ENCODE measurements around the gene ARHGEF16.

The ARHGEF16 gene

DNA sequence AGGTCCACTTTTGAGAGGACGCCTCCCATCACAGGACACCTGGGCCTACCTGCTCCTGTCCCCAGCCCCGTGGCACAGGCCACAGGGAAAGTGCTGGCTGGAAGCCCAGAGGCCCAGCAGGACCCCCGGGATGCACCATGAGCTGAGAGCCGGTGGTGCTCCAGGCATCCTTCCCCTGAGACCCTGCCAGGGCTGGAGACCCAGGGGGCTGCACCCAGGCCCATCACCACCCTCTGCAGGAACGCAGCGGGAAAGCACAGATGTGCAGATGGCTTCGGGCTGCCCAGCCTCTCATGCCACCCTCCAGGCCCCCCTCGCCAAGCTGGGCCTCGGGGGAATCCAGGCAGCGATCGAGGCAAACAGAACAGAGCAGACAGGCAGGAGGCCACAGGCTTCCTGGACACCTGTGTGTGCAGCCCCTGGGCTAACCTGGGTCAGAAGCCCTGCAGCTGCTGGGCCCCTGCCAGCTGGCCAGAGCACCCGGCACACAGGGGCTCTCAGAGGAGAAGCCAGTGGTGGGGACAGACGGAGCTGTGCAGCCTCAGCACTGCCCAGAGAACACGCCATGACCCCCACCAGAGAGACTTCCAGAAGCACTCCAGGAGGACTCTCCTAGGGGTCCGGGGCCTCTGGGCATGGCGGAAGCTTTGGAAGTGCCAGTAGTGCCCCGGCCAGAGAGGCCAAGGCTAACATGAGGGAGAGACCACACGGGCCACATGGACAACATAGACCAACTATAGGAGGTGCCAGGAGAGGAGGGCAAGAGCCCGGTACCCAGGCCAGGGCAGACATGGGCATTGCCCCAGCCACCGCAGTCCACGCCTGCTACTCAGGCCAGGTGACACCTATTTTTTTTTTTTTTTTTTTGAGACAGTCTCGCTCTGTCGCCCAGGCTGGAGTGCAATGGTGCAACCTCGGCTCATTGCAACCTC, 71.4 kb downstream of the ARHGEF16 start:
- TF ChIP-seq, protein P1, sequence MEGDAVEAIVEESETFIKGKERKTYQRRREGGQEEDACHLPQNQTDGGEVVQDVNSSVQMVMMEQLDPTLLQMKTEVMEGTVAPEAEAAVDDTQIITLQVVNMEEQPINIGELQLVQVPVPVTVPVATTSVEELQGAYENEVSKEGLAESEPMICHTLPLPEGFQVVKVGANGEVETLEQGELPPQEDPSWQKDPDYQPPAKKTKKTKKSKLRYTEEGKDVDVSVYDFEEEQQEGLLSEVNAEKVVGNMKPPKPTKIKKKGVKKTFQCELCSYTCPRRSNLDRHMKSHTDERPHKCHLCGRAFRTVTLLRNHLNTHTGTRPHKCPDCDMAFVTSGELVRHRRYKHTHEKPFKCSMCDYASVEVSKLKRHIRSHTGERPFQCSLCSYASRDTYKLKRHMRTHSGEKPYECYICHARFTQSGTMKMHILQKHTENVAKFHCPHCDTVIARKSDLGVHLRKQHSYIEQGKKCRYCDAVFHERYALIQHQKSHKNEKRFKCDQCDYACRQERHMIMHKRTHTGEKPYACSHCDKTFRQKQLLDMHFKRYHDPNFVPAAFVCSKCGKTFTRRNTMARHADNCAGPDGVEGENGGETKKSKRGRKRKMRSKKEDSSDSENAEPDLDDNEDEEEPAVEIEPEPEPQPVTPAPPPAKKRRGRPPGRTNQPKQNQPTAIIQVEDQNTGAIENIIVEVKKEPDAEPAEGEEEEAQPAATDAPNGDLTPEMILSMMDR (IDR thresholded peaks at IDR 0.05; ENCODE audit: low read depth, low read length) = no peak
- DNase-seq (ENCODE audit: low read depth in 2 of 2) = no peak
- no peak overlapping the region for H3K4me3 ChIP-seq (replicated peaks in 1 of 2; ENCODE audit: low read depth in 2 of 2, low read length in 2 of 2)

DNA sequence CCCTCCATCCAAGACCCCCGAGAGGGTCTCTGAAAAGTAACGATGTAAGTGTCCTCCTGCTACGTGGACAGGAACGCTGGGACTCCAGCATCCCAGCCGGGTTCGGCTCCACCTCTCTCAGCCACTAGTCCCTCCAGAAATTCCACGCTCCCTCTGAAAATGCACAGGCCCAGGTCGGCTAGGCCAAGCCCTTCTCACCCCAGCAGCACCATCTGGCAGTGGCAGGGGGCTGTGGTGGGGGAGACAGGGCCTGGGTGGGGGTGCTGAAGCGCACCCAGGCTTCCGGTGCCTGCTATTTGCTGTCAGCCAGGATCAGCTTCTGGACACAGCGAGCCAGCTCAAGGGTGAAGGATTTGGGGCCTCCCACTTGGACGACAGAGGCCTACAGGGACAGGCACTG, 73.3 kb downstream of the ARHGEF16 start:
- no peak overlapping the region for H3K4me3 ChIP-seq (replicated peaks in 1 of 2; ENCODE audit: low read depth in 2 of 2, low read length in 2 of 2)
- DNase-seq (ENCODE audit: low read depth in 2 of 2) = no peak
- TF ChIP-seq, protein P1 (IDR thresholded peaks at IDR 0.05; ENCODE audit: low read depth, low read length) = no peak

DNA sequence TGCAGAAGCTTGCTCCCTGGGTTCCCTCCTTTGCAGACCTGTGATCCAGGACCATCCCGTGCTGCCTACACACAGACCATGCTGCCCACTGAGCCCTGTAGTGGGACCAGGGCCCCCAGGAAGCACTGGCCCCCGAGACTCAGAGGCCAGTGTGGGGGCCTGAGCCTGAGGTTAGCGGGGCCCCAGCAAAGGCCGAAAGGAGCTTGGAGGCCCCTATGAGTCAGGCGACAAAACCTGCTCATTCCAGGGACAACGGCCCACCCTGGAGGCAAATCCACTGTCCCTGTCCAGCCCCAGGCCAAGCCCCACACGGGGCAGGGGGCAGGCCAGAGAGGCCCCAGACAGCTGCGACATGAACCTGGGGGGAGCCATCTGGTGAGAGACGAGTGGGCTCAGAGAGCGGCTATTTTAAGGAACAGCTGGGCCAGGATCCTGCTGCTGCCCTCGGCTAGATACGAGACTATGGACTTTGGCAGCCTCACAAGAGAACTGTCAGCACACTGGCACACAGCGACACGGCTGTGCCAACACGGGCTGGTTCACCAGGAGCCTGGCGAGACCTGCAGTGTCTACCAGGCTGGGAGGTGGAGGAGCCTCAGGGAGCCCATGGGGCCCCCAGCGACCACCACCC, 74.7 kb downstream of the ARHGEF16 start:
- no peak overlapping the region for H3K4me3 ChIP-seq (replicated peaks in 1 of 2; ENCODE audit: low read depth in 2 of 2, low read length in 2 of 2)
- TF ChIP-seq, protein P1 (IDR thresholded peaks at IDR 0.05; ENCODE audit: low read depth, low read length) = no peak
- no peak for DNase-seq (ENCODE audit: low read depth in 2 of 2)

DNA sequence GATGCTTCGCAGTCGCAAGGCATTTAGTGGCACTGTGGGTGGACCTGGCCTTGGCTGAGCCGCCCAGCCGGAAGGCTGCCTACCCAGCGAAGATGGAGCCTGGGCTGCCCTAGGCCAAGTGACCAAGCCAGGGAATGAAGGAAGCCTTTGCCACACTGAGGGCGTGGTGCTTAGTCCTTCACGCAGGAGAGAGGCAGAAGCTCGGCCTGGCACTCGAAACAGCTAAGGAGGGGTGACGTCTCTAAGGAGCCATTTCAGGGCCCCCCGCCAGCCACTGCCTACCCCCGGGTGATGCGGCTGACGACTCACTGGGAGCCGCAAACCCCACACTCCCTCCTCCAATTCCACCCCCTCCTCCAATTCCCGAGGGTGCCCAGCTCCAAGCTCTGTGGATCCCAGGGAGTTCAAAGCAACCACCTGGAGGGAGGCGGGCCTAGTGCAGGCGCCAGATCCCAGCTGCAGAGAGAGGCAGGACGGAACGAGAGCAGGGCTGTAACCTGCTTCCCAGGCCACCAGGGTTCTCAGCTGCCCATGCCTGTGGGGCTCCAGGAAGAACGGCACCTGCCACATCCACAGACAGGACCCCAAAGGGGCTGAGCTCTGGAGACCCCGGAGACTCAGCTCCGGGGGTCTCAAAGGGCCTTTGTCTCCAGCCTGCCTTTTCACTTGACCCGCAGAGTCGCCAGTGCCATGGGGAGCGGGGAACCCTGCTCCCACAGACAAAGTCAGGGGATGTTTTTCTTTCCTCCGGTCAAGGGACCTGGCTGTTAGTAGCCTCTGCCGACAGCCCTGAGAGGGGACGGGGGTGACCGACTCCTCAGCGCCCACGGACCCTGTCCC, 75.8 kb downstream of the ARHGEF16 start:
- DNase-seq (ENCODE audit: low read depth in 2 of 2) = no peak
- H3K4me3 ChIP-seq (replicated peaks in 1 of 2; ENCODE audit: low read depth in 2 of 2, low read length in 2 of 2) = peak overlapping the region; percentile 54 to 56
- TF ChIP-seq, protein P1 (IDR thresholded peaks at IDR 0.05; ENCODE audit: low read depth, low read length) = no peak
